GM12878 (cell line): ENCODE results near the gene ETV2. TPM values are rescaled to one million over a fixed set of nuclear protein-coding genes. Genes with fewer than 3 reads are reported as not detected.

Source experiments
- ATAC-seq: fragments of 200-7000 bp; cut with Tn5 transposase; 3 replicates; pipeline ENCODE4 v1.9.1; 2020; ENCODE audit warnings: mild to moderate bottlenecking, moderate library complexity
- BruUV-seq: library from RNA; stranded (reverse); fragments of 400-500 nt; replicated peaks from 2 replicates; lab custom pipeline; 2021; lab: Mats Ljungman, UMichigan
- CTCF ChIA-PET: fragments of 300-600 bp; sonication (Branson Sonifier 250); formaldehyde crosslinking; extraction: SDS; loops from one replicate; lab custom pipeline; 2021; ENCODE audit warnings: inconsistent platforms; lab: Yijun Ruan, JAX
- POLR2A ChIA-PET: fragments of 350-600 bp; formaldehyde crosslinking; extraction: SDS; loops from one replicate; lab custom pipeline; 2021; ENCODE audit warnings: inconsistent platforms; lab: Charles Lee
- RAD21 ChIA-PET: fragments of 300-600 bp; sonication (Branson Sonifier 250); formaldehyde crosslinking; loops from one replicate; lab custom pipeline; 2023; ENCODE audit warnings: antibody characterized with exemption; ENCODE audit not compliant: unreplicated experiment; lab: Charles Lee
- SMC1A ChIA-PET: fragments of 300-600 bp; sonication (Branson Sonifier 250); formaldehyde crosslinking; loops from one replicate; lab custom pipeline; 2023; ENCODE audit not compliant: unreplicated experiment, uncharacterized antibody; lab: Charles Lee
- DNase-seq: peaks from one replicate; pipeline ENCODE4 v3.0.0-alpha.2; 2011; ENCODE audit warnings: low read depth, low spot score
- FAIRE-seq: peaks from 3 replicates; lab custom pipeline; 2011; peaks lifted over from hg19 to GRCh38; lab: Jason Lieb, UNC
- H2AFZ ChIP-seq: 2 replicates; pipeline ENCODE4 v1.6.0; 2011; ENCODE audit warnings: low read depth, low read length, control low read depth; ENCODE audit not compliant: control insufficient read depth
- H3K27ac ChIP-seq: 2 replicates; pipeline ENCODE4 v1.5.1; 2011; ENCODE audit warnings: control low read depth; ENCODE audit not compliant: control insufficient read depth, insufficient read depth
- H3K27me3 ChIP-seq, 2 experiments: replicated peaks in 1 of 2; 2 replicates each; pipeline versions ENCODE4 v1.6.0 to v1.6.1; 2011; ENCODE audit warnings: low read length in 1 of 2; ENCODE audit not compliant: control insufficient read depth in 2 of 2, insufficient read depth in 2 of 2
- H3K36me3 ChIP-seq, 2 experiments: 2 replicates each; pipeline ENCODE4 v1.5.1; 2011; ENCODE audit warnings: low read length in 1 of 2; ENCODE audit not compliant: control insufficient read depth in 2 of 2, insufficient read depth in 2 of 2
- H3K4me1 ChIP-seq: 2 replicates; pipeline ENCODE4 v1.6.1; 2011; ENCODE audit warnings: mild to moderate bottlenecking, low read length, moderate library complexity, mixed read lengths; ENCODE audit not compliant: control insufficient read depth, insufficient read depth
- H3K4me2 ChIP-seq: 2 replicates; pipeline ENCODE4 v1.6.0; 2011; ENCODE audit warnings: control low read depth; ENCODE audit not compliant: control insufficient read depth, insufficient read depth
- H3K4me3 ChIP-seq: fragments of 200-600 bp; sonication (generic); 2 replicates; pipeline ENCODE4 v1.5.1; 2016
- H3K79me2 ChIP-seq: 2 replicates; pipeline ENCODE4 v1.6.0; 2011; ENCODE audit warnings: low read length; ENCODE audit not compliant: control insufficient read depth, insufficient read depth
- H3K9ac ChIP-seq: 2 replicates; pipeline ENCODE4 v1.8.0; 2011; ENCODE audit warnings: low read length, control low read depth, mixed read lengths; ENCODE audit not compliant: control insufficient read depth, insufficient read depth
- H3K9me3 ChIP-seq: replicated peaks from 3 replicates; pipeline ENCODE4 v1.5.1; 2011; ENCODE audit warnings: mild to moderate bottlenecking, low read length; ENCODE audit not compliant: control insufficient read depth, insufficient read depth
- H4K20me1 ChIP-seq: 2 replicates; pipeline ENCODE4 v1.6.0; 2011; ENCODE audit not compliant: control insufficient read depth, insufficient read depth
- BRCA1 ChIP-seq: IDR thresholded peaks from 2 replicates; pipeline ENCODE4 v1.6.1; 2011; ENCODE audit warnings: low read depth, low read length, improper control_type of control experiment
- HDAC2 ChIP-seq: fragments of 200-600 bp; sonication (generic); IDR thresholded peaks from 2 replicates; pipeline ENCODE4 v1.6.1; 2017
- IKZF2 ChIP-seq, 2 experiments: fragments of 450-650 bp; IDR thresholded peaks; 2 replicates each; pipeline ENCODE4 v1.6.1; 2017; ENCODE audit warnings: mild to moderate bottlenecking in 2 of 2, moderate library complexity in 2 of 2
- KAT2A ChIP-seq: conservative IDR thresholded peaks from 2 replicates; pipeline ENCODE4 v1.6.1; 2011; ENCODE audit warnings: low read depth, low read length; ENCODE audit not compliant: control insufficient read depth
- RCOR1 ChIP-seq: conservative IDR thresholded peaks from 2 replicates; pipeline ENCODE4 v1.6.1; 2012; ENCODE audit warnings: low read depth, low read length, improper control_type of control experiment
- STAT3 ChIP-seq: IDR thresholded peaks from 2 replicates; pipeline ENCODE4 v1.6.1; 2011; ENCODE audit warnings: low read depth, low read length, improper control_type of control experiment
- TARDBP ChIP-seq: IDR thresholded peaks from 2 replicates; pipeline ENCODE4 v1.6.1; 2016; ENCODE audit warnings: borderline replicate concordance
- ZNF207 ChIP-seq: fragments of 450-650 bp; IDR thresholded peaks from 2 replicates; pipeline ENCODE4 v1.6.1; 2014; ENCODE audit warnings: antibody characterized with exemption, mild to moderate bottlenecking, borderline replicate concordance
- ZZZ3 ChIP-seq: IDR thresholded peaks from 2 replicates; pipeline ENCODE4 v1.6.1; 2011; ENCODE audit warnings: low read depth; ENCODE audit not compliant: control insufficient read depth, insufficient read length
- WGBS: methylation state at CpG from one replicate; pipeline ENCODE4 v1.1.6; 2016; ENCODE audit warnings: low lambda C conversion rate; ENCODE audit not compliant: insufficient replicate concordance, insufficient coverage; ENCODE audit errors: missing lambda C conversion rate; 5-methylcytosine and 5-hydroxymethylcytosine counted together
- in situ Hi-C: fragments of 300-500 bp; cut with MboI; formaldehyde crosslinking; loops from 9 replicates; pipeline ENCODE4 v1.14.3; 2018; ENCODE audit warnings: mixed read lengths
- intact Hi-C: fragments of 100-400 bp; cut with micrococcal nuclease; formaldehyde crosslinking; loops from one replicate; pipeline ENCODE4 v1.14.2; 2022; ENCODE audit not compliant: unreplicated experiment
- polyA plus RNA-seq, 11 experiments: library from polyadenylated mRNA; depleted of rRNA in 4 of 11; unstranded in 6 of 11; stranded (reverse) in 5 of 11; fragments of >200 nt; fragmentation: Nextera tagmentation in 4 of 11; fragmentation: Illumina TruSeq in 1 of 11; extraction: Ambion mirVana in 4 of 11; extraction: Trizol in 1 of 11; gene quantifications; 1 replicate in 1 of 11; 2 replicates in 10 of 11; pipeline versions ENCODE4 v1.2.1 to v1.2.3, GENCODE V29; 2011 to 2016; ENCODE audit warnings: inconsistent platforms in 2 of 11, missing spikeins in 2 of 11, low read depth in 1 of 11
- total RNA-seq, 4 experiments: library from RNA; depleted of rRNA in 3 of 4; stranded (reverse); fragments of >200 nt in 3 of 4; fragmentation: Illumina TruSeq in 1 of 4; extraction: Trizol in 1 of 4; gene quantifications; 2 replicates each; pipeline versions ENCODE4 v1.2.1 to v1.2.3, GENCODE V29; 2013 to 2021

Gene ETV2
- total and polyA plus RNA-seq, 10 of the 15 experiments (the other 5 are each of a cell fraction or from before 2014, with no cell fraction given) = 0.10 to 1.4 (median 0.54) TPM; not detected in 1

DNA sequence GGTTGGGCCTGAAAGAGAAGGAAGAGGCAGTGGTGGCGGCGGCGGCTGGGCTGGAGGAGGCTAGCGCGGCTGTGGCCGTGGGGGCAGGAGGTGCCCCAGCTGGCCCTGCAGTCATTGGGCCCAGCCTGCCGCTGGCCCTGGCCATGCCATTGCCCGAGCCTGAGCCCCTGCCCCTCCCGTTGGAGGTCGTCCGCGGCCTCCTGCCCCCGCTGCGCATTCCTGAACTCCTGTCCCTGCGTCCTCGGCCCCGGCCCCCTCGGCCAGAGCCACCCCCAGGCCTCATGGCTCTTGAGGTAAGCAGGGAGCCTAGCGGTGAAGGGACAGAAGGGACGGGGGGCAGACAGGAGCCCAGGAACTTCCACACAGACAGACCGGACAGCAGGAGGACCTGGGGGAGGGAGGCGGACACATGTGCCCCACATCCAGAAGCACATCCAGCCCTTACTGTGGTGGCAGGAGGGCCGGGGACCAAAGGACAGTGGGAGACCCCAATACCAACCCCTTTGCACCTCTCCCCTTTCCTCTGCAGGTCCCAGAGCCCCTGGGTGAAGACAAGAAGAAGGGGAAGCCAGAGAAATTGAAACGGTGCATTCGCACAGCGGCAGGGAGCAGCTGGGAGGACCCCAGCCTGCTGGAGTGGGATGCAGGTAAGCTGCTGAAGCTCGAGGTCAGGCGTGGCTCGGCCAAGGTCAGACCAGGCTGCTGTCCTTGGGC lies 7.7 kb upstream of the ETV2 start:
- Histone ChIP-seq H3K36me3 (peaks cover 12 to 21% of the 10 kb centered on the region in 2 experiments; a peak in 3 of 4 replicates), H4K20me1 (no peaks in the 10 kb centered on the region), H3K27ac (no peak overlapping the region), H3K4me3 (no peak overlapping the region), H3K9me3 (no peaks in the 10 kb centered on the region), H3K79me2 (peaks cover 10% of the 10 kb centered on the region), H3K4me1 (no peaks in the 10 kb centered on the region; the same call in 1 of the 2 replicates), H3K4me2 (no peak overlapping the region), H2AFZ (no peak overlapping the region), H3K9ac (no peak overlapping the region), H3K27me3 (no peaks in the 10 kb centered on the region)
- ChIA-PET CTCF (no interaction called here), SMC1A (interaction anchor here (0.6 kb wide), 1 partner anchor 61 kb away, joined by 3 read pairs; no protein-coding TSS in a partner anchor), POLR2A (interaction anchor here (0.8 kb wide), 1 partner anchor 381 kb away, joined by 6 read pairs; no protein-coding TSS in a partner anchor), RAD21 (no interaction called here)
- intact Hi-C loops = no loop called here
- ATAC-seq (no peak), FAIRE-seq (no peak), DNase-seq (no peak)
- in situ Hi-C loops = no loop called here
- TF ChIP-seq ZNF207 = no peak
- TF ChIP-seq ZZZ3 = no peak
- TF ChIP-seq TARDBP = no peak
- TF ChIP-seq HDAC2 = no peak
- TF ChIP-seq BRCA1 = no peak
- no peak for TF ChIP-seq KAT2A
- no peak for TF ChIP-seq RCOR1
- TF ChIP-seq STAT3 = no peak
- no peak for TF ChIP-seq IKZF2 (IDR thresholded peaks at IDR 0.05)
- BruUV-seq = no TSS peak
- 98% methylated on average over 29 of the region's 29 CpGs for WGBS
